Tibial artery (tissue), 4 donors: ENCODE results near the gene SELENOI.

Experiments used
- DNase-seq, 2 donors: peaks; one replicate each; pipeline ENCODE4 v3.0.0-alpha.2; 2019
- H3K27ac ChIP-seq, 2 donors: fragments of 200-600 bp; sonication (generic) in 1 of 2; 1 replicate in 1 of 2; 2 replicates in 1 of 2; pipeline ENCODE4 v1.5.1; 2018 to 2019; ENCODE audit warnings: mild to moderate bottlenecking in 1 of 2
- H3K27me3 ChIP-seq, 2 donors: fragments of 200-600 bp; sonication (generic) in 1 of 2; one replicate each; pipeline versions ENCODE4 v1.5.1 to v1.6.0; 2016 to 2019
- H3K36me3 ChIP-seq, 3 donors: fragments of 200-600 bp; sonication (generic) in 2 of 3; one replicate each; pipeline ENCODE4 v1.5.1; 2016 to 2019; ENCODE audit warnings: mild to moderate bottlenecking in 2 of 3
- H3K4me1 ChIP-seq, 4 donors: fragments of 200-600 bp; sonication (generic) in 2 of 4; 1 replicate in 3 of 4; 2 replicates in 1 of 4; pipeline ENCODE4 v1.5.1; 2016 to 2019
- H3K4me3 ChIP-seq, 2 donors: fragments of 200-600 bp; sonication (generic) in 1 of 2; 1 replicate in 1 of 2; 2 replicates in 1 of 2; pipeline ENCODE4 v1.5.1; 2018 to 2019; ENCODE audit warnings: mild to moderate bottlenecking in 2 of 2
- H3K9me3 ChIP-seq, 3 donors: fragments of 200-600 bp; sonication (generic) in 1 of 3; one replicate each; pipeline ENCODE4 v1.5.1; 2016 to 2019
- CTCF ChIP-seq, 2 experiments: fragments of 200-600 bp in 1 of 2; fragments of 450-650 bp in 1 of 2; IDR thresholded peaks; one replicate each; pipeline ENCODE4 v1.5.1; 2017 to 2019; ENCODE audit warnings: antibody characterized with exemption in 2 of 2, mild to moderate bottlenecking in 1 of 2, moderate library complexity in 1 of 2
- intact Hi-C: fragments of 100-400 bp; cut with DNase I; formaldehyde crosslinking; loops from one replicate; pipeline ENCODE4 v1.15.0; 2023; ENCODE audit warnings: low total_unique reads

SELENOI gene

GRCh38 chr2:26313446-26313845 is 32.5 kb upstream of the SELENOI start:
- no peak for TF ChIP-seq CTCF (IDR thresholded peaks at IDR 0.05)
- H3K36me3 ChIP-seq, result peaks cover 0 to 4% (median 0%) of the 10 kb centered on the region in 3 donors
- H3K4me3 ChIP-seq, result no peak overlapping the region
- DNase-seq, result no peak
- H3K9me3 ChIP-seq, result no peaks in the 10 kb centered on the region
- H3K4me1 ChIP-seq, result no peaks in the 10 kb centered on the region
- intact Hi-C loops, result no loop called here
- peaks cover 0 to 14% of the 10 kb centered on the region in 2 donors for H3K27me3 ChIP-seq
- H3K27ac ChIP-seq, result no peak overlapping the region

- Histone ChIP-seq H3K36me3 (peaks cover 0 to 4% (median 0%) of the 10 kb centered on the region in 3 donors), H3K9me3 (no peaks in the 10 kb centered on the region), H3K27me3 (peaks cover 0 to 14% of the 10 kb centered on the region in 2 donors), H3K27ac (no peak overlapping the region), H3K4me1 (no peaks in the 10 kb centered on the region), H3K4me3 (no peak overlapping the region)
- no peak for DNase-seq
- intact Hi-C loops, result no loop called here
- no peak for TF ChIP-seq CTCF (IDR thresholded peaks at IDR 0.05)
Measured at GRCh38 chr2:26314243-26314642, 31.7 kb upstream of the SELENOI start.

GRCh38 chr2:26316041-26316440 is 29.9 kb upstream of the SELENOI start:
- Histone ChIP-seq H3K4me3 (no peak overlapping the region), H3K4me1 (no peaks in the 10 kb centered on the region), H3K9me3 (no peaks in the 10 kb centered on the region), H3K36me3 (no peaks in the 10 kb centered on the region), H3K27ac (no peak overlapping the region), H3K27me3 (peaks cover 0 to 14% of the 10 kb centered on the region in 2 donors)
- TF ChIP-seq CTCF (IDR thresholded peaks at IDR 0.05), result no peak
- intact Hi-C loops, result no loop called here
- no peak for DNase-seq

GRCh38 chr2:26316845-26317244 is 29.1 kb upstream of the SELENOI start:
- Histone ChIP-seq H3K4me3 (no peak overlapping the region), H3K9me3 (no peaks in the 10 kb centered on the region), H3K36me3 (no peaks in the 10 kb centered on the region), H3K27me3 (peaks cover 0 to 14% of the 10 kb centered on the region in 2 donors), H3K4me1 (no peaks in the 10 kb centered on the region), H3K27ac (no peak overlapping the region)
- no peak for TF ChIP-seq CTCF (IDR thresholded peaks at IDR 0.05)
- no peak for DNase-seq
- intact Hi-C loops, result no loop called here

GRCh38 chr2:26317377-26318105 is 28.4 kb upstream of the SELENOI start:
- no peak overlapping the region for H3K27ac ChIP-seq
- H3K27me3 ChIP-seq, result peaks cover 0 to 14% of the 10 kb centered on the region in 2 donors
- H3K9me3 ChIP-seq, result no peaks in the 10 kb centered on the region
- no peaks in the 10 kb centered on the region for H3K36me3 ChIP-seq
- no peak overlapping the region for H3K4me3 ChIP-seq
- no peak for DNase-seq
- intact Hi-C loops, result no loop called here
- no peak for TF ChIP-seq CTCF (IDR thresholded peaks at IDR 0.05)
- H3K4me1 ChIP-seq, result no peaks in the 10 kb centered on the region
